Small intestine (tissue), 7 donors: ENCODE data around the gene AOPEP. TPM values are rescaled to one million over a fixed set of nuclear protein-coding genes. Genes with fewer than 3 reads are reported as not detected.

ENCODE experiments used
- DNase-seq, 2 donors: peaks; one replicate each; pipeline versions ENCODE4 v3.0.0 to v3.0.0-alpha.2; 2013
- FAIRE-seq: peaks from 2 replicates; lab custom pipeline; 2012; peaks lifted over from hg19 to GRCh38; lab: Jason Lieb, UNC
- H3K27ac ChIP-seq, 3 donors: one replicate each; pipeline ENCODE4 v1.5.1; 2013; ENCODE audit warnings: low read length in 2 of 3, mild to moderate bottlenecking in 2 of 3, control low read depth in 1 of 3, inconsistent platforms in 1 of 3, low read depth in 1 of 3, moderate library complexity in 1 of 3
- H3K27me3 ChIP-seq, 3 donors: one replicate each; pipeline ENCODE4 v1.6.1; 2013; ENCODE audit warnings: low read length in 3 of 3, inconsistent platforms in 1 of 3; ENCODE audit not compliant: control insufficient read depth in 3 of 3, insufficient read depth in 3 of 3
- H3K36me3 ChIP-seq, 3 donors: one replicate each; pipeline ENCODE4 v1.6.1; 2013; ENCODE audit warnings: low read length in 3 of 3, inconsistent platforms in 1 of 3, low read depth in 1 of 3, mild to moderate bottlenecking in 1 of 3, moderate library complexity in 1 of 3; ENCODE audit not compliant: control insufficient read depth in 3 of 3, insufficient read depth in 2 of 3
- H3K4me1 ChIP-seq, 3 donors: one replicate each; pipeline ENCODE4 v1.6.1; 2013; ENCODE audit warnings: low read length in 2 of 3, inconsistent platforms in 1 of 3, low read depth in 1 of 3, mild to moderate bottlenecking in 1 of 3, moderate library complexity in 1 of 3; ENCODE audit not compliant: control insufficient read depth in 3 of 3, insufficient read depth in 2 of 3
- H3K4me3 ChIP-seq, 3 donors: one replicate each; pipeline ENCODE4 v1.5.1; 2013; ENCODE audit warnings: low read length in 3 of 3, control low read depth in 1 of 3, inconsistent platforms in 1 of 3, low read depth in 1 of 3, mild to moderate bottlenecking in 1 of 3, moderate library complexity in 1 of 3
- H3K9me3 ChIP-seq, 2 donors: one replicate each; pipeline ENCODE4 v1.6.1; 2013; ENCODE audit warnings: low read depth in 1 of 2, low read length in 1 of 2; ENCODE audit not compliant: control insufficient read depth in 2 of 2, insufficient read depth in 1 of 2
- WGBS, 3 donors: extraction: QIAGEN DNeasy Blood & Tissue Kit; methylation state at CpG; one replicate each; pipeline ENCODE4 v1.1.7; 2013; 5-methylcytosine and 5-hydroxymethylcytosine counted together
- polyA plus RNA-seq, 4 donors: library from polyadenylated mRNA; stranded (reverse) in 3 of 4; unstranded in 1 of 4; fragments of 200-250 nt in 3 of 4; fragments of 120-200 nt in 1 of 4; gene quantifications; one replicate each; pipeline versions ENCODE4 v1.2.1 to v1.2.3, GENCODE V29; 2013
- donor health status: healthy with polysubstance abuse.
- donor health status: control.
- donor health status: control.
- donor health status: Bipolar disorder and iron deficiency.
- donor health status: healthy.

AOPEP gene
- polyA plus RNA-seq, 4 donors = 26.3 to 34.7 (median 28.4) TPM

DNA sequence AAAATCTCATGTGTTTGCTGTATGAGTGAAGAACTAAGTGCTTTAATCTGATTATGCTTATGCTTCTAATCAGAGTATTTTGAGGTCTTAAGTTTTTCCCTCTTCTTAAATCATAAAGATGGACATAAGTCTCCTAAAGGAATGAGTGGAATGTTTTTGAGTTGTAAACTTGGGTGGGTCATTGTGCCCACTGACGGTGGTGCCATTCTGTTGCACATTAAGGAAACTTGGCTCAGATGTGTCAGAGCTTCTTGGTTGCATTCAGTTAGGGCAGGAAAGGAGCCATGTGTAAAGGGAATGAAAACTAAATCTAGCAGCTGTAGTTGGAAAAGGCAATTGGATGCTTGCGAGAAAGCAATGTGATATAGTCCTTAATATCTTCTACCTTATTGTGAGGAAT, 334.4 kb downstream of the AOPEP start:
- H3K36me3 ChIP-seq = peaks cover 0 to 50% (median 5%) of the 10 kb centered on the region in 3 donors
- DNase-seq = no peak
- H3K27ac ChIP-seq = no peak overlapping the region
- no peaks in the 10 kb centered on the region for H3K27me3 ChIP-seq
- no peak for FAIRE-seq
- peaks cover 5 to 34% (median 13%) of the 10 kb centered on the region in 3 donors for H3K4me1 ChIP-seq
- 66 to 82% (median 70%) methylated on average over 2 of the region's 2 CpGs for WGBS, 3 donors
- H3K4me3 ChIP-seq = no peak overlapping the region
- no peaks in the 10 kb centered on the region for H3K9me3 ChIP-seq

DNA sequence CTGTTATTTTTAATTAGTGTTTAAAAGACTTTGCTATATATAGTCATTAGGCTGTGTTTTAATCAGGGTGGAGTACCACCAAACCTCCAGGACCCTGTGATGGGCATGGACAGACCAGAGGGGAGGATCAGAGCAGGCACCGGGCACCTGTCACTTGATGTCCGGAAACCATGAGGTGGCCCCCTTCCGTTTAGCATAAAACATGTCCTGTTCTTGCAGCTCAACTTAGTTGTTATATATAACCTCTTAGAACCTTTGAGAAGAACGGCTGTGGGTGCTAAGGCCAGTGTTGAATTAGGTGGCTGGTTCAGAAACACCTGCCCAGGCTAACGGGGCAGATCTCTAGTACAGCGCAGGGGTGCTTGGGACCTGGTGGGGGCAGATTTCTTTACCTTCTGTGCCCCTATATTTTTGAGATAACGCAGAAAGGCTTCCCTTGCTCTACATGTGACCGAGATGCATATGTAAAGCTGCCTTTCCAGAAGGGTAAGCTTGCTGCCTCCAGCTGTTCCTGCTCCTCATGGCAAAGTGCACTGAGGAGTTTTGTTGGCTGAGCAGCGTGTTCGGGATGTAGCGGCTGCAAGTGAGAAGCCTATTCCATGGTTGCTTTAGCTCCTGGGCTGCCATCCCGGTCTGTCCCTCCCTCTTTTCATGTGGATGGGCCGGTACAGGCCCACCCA, 335.6 kb downstream of the AOPEP start:
- FAIRE-seq (no peak), DNase-seq (no peak)
- WGBS, 3 donors = 69 to 87% (median 76%) methylated on average over 12 to 13 of the region's 13 CpGs
- Histone ChIP-seq H3K4me1 (peaks cover 5 to 37% (median 8%) of the 10 kb centered on the region in 3 donors), H3K27me3 (no peaks in the 10 kb centered on the region), H3K9me3 (no peaks in the 10 kb centered on the region), H3K27ac (no peak overlapping the region), H3K4me3 (no peak overlapping the region), H3K36me3 (peaks cover 0 to 48% (median 5%) of the 10 kb centered on the region in 3 donors)

DNA sequence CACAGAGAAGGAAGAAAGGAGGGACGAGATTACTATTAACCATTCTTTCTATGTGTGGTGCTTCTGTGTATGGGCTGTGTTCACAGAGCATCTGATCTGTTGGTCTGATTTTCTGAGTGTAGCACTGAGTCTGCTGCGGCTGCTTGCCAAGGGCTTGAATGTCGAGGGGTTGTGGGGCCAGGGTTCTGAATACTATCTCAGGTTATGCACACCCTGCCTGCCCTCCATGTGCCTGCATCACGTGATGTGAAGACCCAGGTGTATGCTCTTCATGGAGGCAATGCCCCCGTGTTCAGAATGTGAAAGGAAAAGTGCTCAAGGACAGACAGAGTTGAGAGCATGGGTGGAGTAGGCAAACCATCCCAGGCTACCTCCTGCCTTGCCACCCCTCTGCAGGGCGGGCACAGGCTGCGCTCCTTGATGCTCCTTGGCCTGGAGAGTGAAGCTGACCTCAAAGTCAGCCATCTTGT, 336.1 kb downstream of the AOPEP start:
- H3K9me3 ChIP-seq = no peaks in the 10 kb centered on the region
- 61 to 74% (median 62%) methylated on average over 7 of the region's 7 CpGs for WGBS, 3 donors
- FAIRE-seq (no peak), DNase-seq (no peak)
- peak overlapping the region in 1 of 3 donors; percentile 20 for H3K27ac ChIP-seq
- no peaks in the 10 kb centered on the region for H3K27me3 ChIP-seq
- H3K4me3 ChIP-seq = no peak overlapping the region
- peaks cover 5 to 33% (median 8%) of the 10 kb centered on the region in 3 donors for H3K4me1 ChIP-seq
- H3K36me3 ChIP-seq = peaks cover 0 to 52% (median 5%) of the 10 kb centered on the region in 3 donors

- Histone ChIP-seq H3K4me1 (peaks cover 5 to 33% (median 8%) of the 10 kb centered on the region in 3 donors), H3K27ac (peak overlapping the region in 2 of 3 donors; percentile 33 to 67), H3K36me3 (peaks cover 0 to 51% (median 5%) of the 10 kb centered on the region in 3 donors), H3K27me3 (no peaks in the 10 kb centered on the region), H3K4me3 (no peak overlapping the region), H3K9me3 (no peaks in the 10 kb centered on the region)
- DNase-seq (no peak), FAIRE-seq (no peak)
- 87 to 98% (median 89%) methylated on average over 10 of the region's 10 CpGs for WGBS, 3 donors
These were observed 336.8 kb downstream of the AOPEP start for GRCh38 chr9:95063300-95063699.

DNA sequence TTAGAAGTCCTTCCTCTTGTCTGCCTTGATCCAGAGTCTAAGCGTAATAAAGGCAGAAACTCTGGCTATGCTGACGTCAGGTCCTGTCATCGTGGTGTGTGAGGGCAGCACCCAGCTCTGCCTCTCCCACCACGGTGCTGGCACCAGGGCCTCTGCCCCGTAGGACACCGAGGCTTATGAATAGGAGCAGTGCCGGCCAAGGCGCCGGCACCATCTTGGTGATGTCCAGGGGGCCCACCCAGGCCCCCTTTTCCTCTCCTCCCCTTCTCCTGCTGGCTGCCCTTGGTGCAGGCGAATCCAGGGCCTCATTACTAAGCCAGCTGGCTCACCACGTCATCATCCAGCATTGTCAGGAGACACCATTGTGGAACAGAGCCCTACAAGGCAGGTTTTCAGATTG, 338.7 kb downstream of the AOPEP start:
- FAIRE-seq = no peak

DNA sequence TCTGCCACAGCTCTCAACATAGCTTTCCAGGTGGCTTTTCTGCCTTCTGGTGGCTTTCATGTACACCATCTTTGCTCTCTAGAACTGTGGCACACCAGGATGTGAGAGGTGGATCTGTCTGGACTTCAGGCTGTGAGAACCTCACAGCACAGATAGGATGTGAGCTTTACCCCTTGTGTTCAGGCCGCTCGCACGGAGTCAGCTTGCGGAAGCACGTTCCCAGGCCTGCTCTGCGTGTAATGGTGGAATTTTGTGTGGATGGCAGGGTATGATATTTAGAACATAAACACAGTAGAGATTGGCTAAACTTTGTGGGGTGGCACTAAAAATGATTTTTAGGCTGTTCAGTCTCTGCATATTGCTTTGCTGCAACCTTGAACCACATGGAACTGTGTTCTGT, 340.6 kb downstream of the AOPEP start:
- no peak overlapping the region for H3K4me3 ChIP-seq
- H3K27me3 ChIP-seq = no peaks in the 10 kb centered on the region
- H3K27ac ChIP-seq = peak overlapping the region in 1 of 3 donors; percentile 35
- WGBS, 3 donors = 84 to 95% (median 90%) methylated on average over 6 of the region's 6 CpGs
- DNase-seq = no peak
- peaks cover 3 to 60% (median 10%) of the 10 kb centered on the region in 3 donors for H3K36me3 ChIP-seq
- H3K4me1 ChIP-seq = peaks cover 5 to 37% (median 13%) of the 10 kb centered on the region in 3 donors
- no peak for FAIRE-seq
- no peaks in the 10 kb centered on the region for H3K9me3 ChIP-seq

More for the DNA sequence above, 338.7 kb downstream of the AOPEP start:
- H3K27me3 ChIP-seq = no peaks in the 10 kb centered on the region
- H3K36me3 ChIP-seq = peaks cover 3 to 57% (median 10%) of the 10 kb centered on the region in 3 donors
- H3K4me3 ChIP-seq = no peak overlapping the region
- peaks cover 5 to 37% (median 7%) of the 10 kb centered on the region in 3 donors for H3K4me1 ChIP-seq
- 54 to 74% (median 72%) methylated on average over 11 of the region's 11 CpGs for WGBS, 3 donors
- no peaks in the 10 kb centered on the region for H3K9me3 ChIP-seq
- DNase-seq = peak in 1 of 2 donors; percentile 29
- H3K27ac ChIP-seq = peak overlapping the region; percentile 64 to 85 (median 78)

DNA sequence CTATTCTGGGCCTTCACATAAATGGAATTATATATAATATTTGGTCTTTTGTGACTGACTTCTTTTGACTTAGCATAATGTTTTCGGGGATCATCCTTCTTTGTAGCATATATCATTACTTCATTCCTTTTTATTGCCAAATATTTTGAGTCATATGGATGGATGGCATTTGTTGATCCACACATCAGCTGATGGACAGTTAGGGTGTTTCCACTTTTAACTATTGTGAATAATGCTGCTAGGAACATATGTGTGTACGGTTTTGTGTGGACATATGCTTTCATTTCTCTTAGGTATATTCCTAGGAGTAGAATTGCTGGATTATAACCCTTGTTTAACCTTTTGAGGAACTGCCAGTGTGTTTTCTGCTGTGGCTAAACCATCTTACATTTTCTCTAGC, 341.4 kb downstream of the AOPEP start:
- Histone ChIP-seq H3K36me3 (peaks cover 3 to 58% (median 10%) of the 10 kb centered on the region in 3 donors), H3K27me3 (no peaks in the 10 kb centered on the region), H3K4me3 (no peak overlapping the region), H3K9me3 (no peaks in the 10 kb centered on the region), H3K4me1 (peaks cover 5 to 40% (median 13%) of the 10 kb centered on the region in 3 donors), H3K27ac (no peak overlapping the region)
- DNase-seq (no peak), FAIRE-seq (no peak)
- 44 to 75% (median 53%) methylated on average over 2 of the region's 2 CpGs for WGBS, 3 donors

DNA sequence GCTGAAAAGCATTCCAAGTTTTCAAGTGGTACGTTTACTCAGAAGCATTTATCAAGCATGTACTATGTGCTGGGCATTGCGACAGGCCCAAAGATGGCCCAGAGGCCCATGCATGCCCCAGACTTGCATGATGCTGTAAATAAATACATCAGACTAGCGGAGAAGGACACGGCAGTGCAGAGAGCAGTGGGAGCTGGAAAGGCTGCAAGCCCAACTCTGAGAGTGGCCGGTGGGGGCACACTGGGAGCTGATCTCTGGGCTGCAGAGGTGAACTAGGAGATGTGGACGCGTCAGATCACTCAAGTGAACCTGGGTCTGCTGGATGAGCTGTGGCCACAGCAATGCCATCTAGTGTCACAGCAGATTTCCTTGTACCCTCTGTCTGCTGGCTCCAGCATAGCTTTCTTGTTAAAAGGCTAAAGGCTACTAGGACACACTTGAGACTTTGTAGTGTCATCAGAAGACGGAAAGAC, 344.1 kb downstream of the AOPEP start:
- FAIRE-seq (no peak), DNase-seq (no peak)
- H3K9me3 ChIP-seq = no peaks in the 10 kb centered on the region
- 64 to 70% (median 69%) methylated on average over 8 of the region's 8 CpGs for WGBS, 3 donors
- H3K27me3 ChIP-seq = no peaks in the 10 kb centered on the region
- peaks cover under 1 to 22% (median 8%) of the 10 kb centered on the region in 3 donors for H3K4me1 ChIP-seq
- peak overlapping the region in 1 of 3 donors; percentile 34 for H3K27ac ChIP-seq
- H3K36me3 ChIP-seq = peaks cover 3 to 59% (median 5%) of the 10 kb centered on the region in 3 donors
- H3K4me3 ChIP-seq = no peak overlapping the region
